Heart right ventricle (tissue), 16 donors: ENCODE results near the gene LSAMP. TPM values are rescaled to one million over a fixed set of nuclear protein-coding genes. Genes with fewer than 3 reads are reported as not detected.

Source experiments
- ATAC-seq, 8 donors: fragments of 200-7000 bp; cut with Tn5 transposase; one replicate each; pipeline ENCODE4 v1.9.1; 2020; ENCODE audit warnings: mild to moderate bottlenecking in 8 of 8, moderate library complexity in 8 of 8, moderate number of reproducible peaks in 1 of 8
- DNase-seq, 2 donors: peaks; one replicate each; pipeline ENCODE4 v3.0.0-alpha.2; 2020
- H3K27ac ChIP-seq, 10 donors: fragments of 200-600 bp; sonication (generic) in 2 of 10; one replicate each; pipeline versions ENCODE4 v1.5.0 to v1.8.0; 2020 to 2022; ENCODE audit warnings: mild to moderate bottlenecking in 3 of 10
- H3K27me3 ChIP-seq, 7 donors: fragments of 200-600 bp; one replicate each; pipeline ENCODE4 v1.8.0; 2021 to 2022; ENCODE audit warnings: mild to moderate bottlenecking in 2 of 7
- H3K36me3 ChIP-seq, 9 donors: fragments of 200-600 bp; sonication (generic) in 1 of 9; one replicate each; pipeline versions ENCODE4 v1.5.0 to v1.8.0; 2020 to 2022; ENCODE audit warnings: mild to moderate bottlenecking in 2 of 9
- H3K4me1 ChIP-seq, 9 donors: fragments of 200-600 bp; sonication (generic) in 1 of 9; one replicate each; pipeline versions ENCODE4 v1.5.0 to v1.8.0; 2020 to 2022; ENCODE audit warnings: mild to moderate bottlenecking in 4 of 9
- H3K4me3 ChIP-seq, 10 donors: fragments of 200-600 bp; sonication (generic) in 2 of 10; one replicate each; pipeline versions ENCODE4 v1.5.0 to v1.8.0; 2020 to 2022; ENCODE audit warnings: mild to moderate bottlenecking in 7 of 10, moderate library complexity in 2 of 10
- H3K9me3 ChIP-seq, 11 donors: fragments of 200-600 bp in 10 of 11; sonication (generic) in 2 of 11; one replicate each; pipeline versions ENCODE4 v1.5.0 to v1.8.0; 2013 to 2022; ENCODE audit warnings: mild to moderate bottlenecking in 2 of 11, control low read depth in 1 of 11, moderate library complexity in 1 of 11
- CTCF ChIP-seq, 9 donors: fragments of 200-600 bp; sonication (generic) in 2 of 9; IDR thresholded peaks; one replicate each; pipeline versions ENCODE4 v1.5.0 to v1.8.0; 2021 to 2022; ENCODE audit warnings: antibody characterized with exemption in 9 of 9, mild to moderate bottlenecking in 5 of 9, moderate library complexity in 1 of 9
- WGBS, 2 donors: extraction: QIAGEN DNeasy Blood & Tissue Kit; methylation state at CpG; one replicate each; pipeline ENCODE4 v1.1.7; 2013; ENCODE audit warnings: inconsistent platforms in 1 of 2; 5-methylcytosine and 5-hydroxymethylcytosine counted together
- intact Hi-C, 10 donors: fragments of 100-400 bp; cut with DNase I; formaldehyde crosslinking; loops; one replicate each; pipeline versions ENCODE4 v1.11.1 to v1.14.2; 2022
- polyA plus RNA-seq, 2 donors: library from polyadenylated mRNA; stranded (reverse); fragments of 200-250 nt; gene quantifications; one replicate each; pipeline ENCODE4 v1.2.3, GENCODE V29; 2013
- total RNA-seq, 10 donors: library from RNA; stranded (reverse); fragmentation: NEBNext Ultra II Directional in 3 of 10; extraction: Animal tissue kit (Norgen Biotek cat#: 25700) in 3 of 10; gene quantifications; one replicate each; pipeline versions ENCODE4 v1.2.1 to v1.2.4, GENCODE V29; 2021 to 2023
- donor health status: Arrhythmogenic right ventricular cardiomyopathy.
- donor health status: ischemic (EF 13 %, LVEDD 7.1; RV severe dilation, severe dysfunction).
- donor health status: healthy with polysubstance abuse.
- donor health status: DM: no; HTN: yes; CAD: no.
- donor health status: DM: no; HTN: no; CAD: no.
- donor health status: ischemic (EF 25% LVEDD 6.9; RV normal size, moderate dysfunction).
- donor health status: ischemic (EF 25% LVEDD 5.7; RV mildly dilated, moderate dysfunction).
- donor health status: healthy.
- donor health status: DM: yes; HTN: yes; CAD: no.
- donor health status: Ischemic cardiomyopathy.
- donor health status: ischemic (EF 35%, LVEDD 5.7; RV mildly dilated, moderate dysfunction).
- donor health status: nonischemic (EF 11% LVEDD 7.7; RV severe dilation, severe dysfunction).
- donor health status: DM: yes; HTN: yes; CAD: no.
- donor health status: PGD.
- donor health status: ischemic (EF 29% LVEDD 5.4; RV normal size, mild dysfunction).
- donor health status: nonischemic (EF 23%, LVEDD 6.1; RV moderate dilation, normal function).

LSAMP gene
- total and polyA plus RNA-seq, 12 donors, result 0.51 to 9.0 (median 5.4) TPM

GRCh38 chr3:116242825-116243224 lies 202.5 kb downstream of the LSAMP start:
- ATAC-seq (no peak), DNase-seq (no peak)
- intact Hi-C loops, result no loop called here
- H3K4me1 ChIP-seq, result no peaks in the 10 kb centered on the region
- no peak overlapping the region for H3K27ac ChIP-seq
- H3K36me3 ChIP-seq, result no peaks in the 10 kb centered on the region
- no peaks in the 10 kb centered on the region for H3K27me3 ChIP-seq
- WGBS, 2 donors, result 62 to 70% methylated on average over 2 of the region's 2 CpGs
- TF ChIP-seq CTCF (IDR thresholded peaks at IDR 0.05), result no peak
- H3K9me3 ChIP-seq, result no peaks in the 10 kb centered on the region
- no peak overlapping the region for H3K4me3 ChIP-seq

GRCh38 chr3:116241677-116242076 lies 203.6 kb downstream of the LSAMP start:
- no peaks in the 10 kb centered on the region for H3K36me3 ChIP-seq
- DNase-seq (no peak), ATAC-seq (no peak)
- H3K4me3 ChIP-seq, result no peak overlapping the region
- intact Hi-C loops, result no loop called here
- H3K27ac ChIP-seq, result peak overlapping the region in 1 of 10 donors; percentile 27
- no peaks in the 10 kb centered on the region for H3K4me1 ChIP-seq
- WGBS, 2 donors, result 76 to 82% methylated on average over 3 of the region's 3 CpGs
- TF ChIP-seq CTCF (IDR thresholded peaks at IDR 0.05), result no peak
- no peaks in the 10 kb centered on the region for H3K9me3 ChIP-seq
- H3K27me3 ChIP-seq, result no peaks in the 10 kb centered on the region

- no peak overlapping the region for H3K27ac ChIP-seq
- H3K9me3 ChIP-seq, result no peaks in the 10 kb centered on the region
- no peaks in the 10 kb centered on the region for H3K4me1 ChIP-seq
- intact Hi-C loops, result no loop called here
- DNase-seq, result no peak
- no peak for TF ChIP-seq CTCF (IDR thresholded peaks at IDR 0.05)
- ATAC-seq, result no peak
- no peaks in the 10 kb centered on the region for H3K36me3 ChIP-seq
- 0% methylated on average over 1 of the region's 1 CpG for WGBS, 2 donors
- no peak overlapping the region for H3K4me3 ChIP-seq
- no peaks in the 10 kb centered on the region for H3K27me3 ChIP-seq
These were observed 205.0 kb downstream of the LSAMP start for GRCh38 chr3:116240261-116240660.

GRCh38 chr3:116238846-116239565 lies 206.3 kb downstream of the LSAMP start:
- TF ChIP-seq CTCF (IDR thresholded peaks at IDR 0.05), result no peak
- Histone ChIP-seq H3K27me3 (no peaks in the 10 kb centered on the region), H3K27ac (no peak overlapping the region), H3K9me3 (no peaks in the 10 kb centered on the region), H3K4me1 (no peaks in the 10 kb centered on the region), H3K4me3 (no peak overlapping the region), H3K36me3 (no peaks in the 10 kb centered on the region)
- DNase-seq, result no peak
- 18 to 27% methylated on average over 2 of the region's 2 CpGs for WGBS, 2 donors
- intact Hi-C loops, result no loop called here
- no peak for ATAC-seq
